ENCODE measurements around the gene EML1.

Gene EML1

GRCh38 chr14:99854831-99855230 lies 61.6 kb downstream of the EML1 start:
- no peak for DNase-seq (ENCODE audit: low spot score)
- TF ChIP-seq, protein P1, sequence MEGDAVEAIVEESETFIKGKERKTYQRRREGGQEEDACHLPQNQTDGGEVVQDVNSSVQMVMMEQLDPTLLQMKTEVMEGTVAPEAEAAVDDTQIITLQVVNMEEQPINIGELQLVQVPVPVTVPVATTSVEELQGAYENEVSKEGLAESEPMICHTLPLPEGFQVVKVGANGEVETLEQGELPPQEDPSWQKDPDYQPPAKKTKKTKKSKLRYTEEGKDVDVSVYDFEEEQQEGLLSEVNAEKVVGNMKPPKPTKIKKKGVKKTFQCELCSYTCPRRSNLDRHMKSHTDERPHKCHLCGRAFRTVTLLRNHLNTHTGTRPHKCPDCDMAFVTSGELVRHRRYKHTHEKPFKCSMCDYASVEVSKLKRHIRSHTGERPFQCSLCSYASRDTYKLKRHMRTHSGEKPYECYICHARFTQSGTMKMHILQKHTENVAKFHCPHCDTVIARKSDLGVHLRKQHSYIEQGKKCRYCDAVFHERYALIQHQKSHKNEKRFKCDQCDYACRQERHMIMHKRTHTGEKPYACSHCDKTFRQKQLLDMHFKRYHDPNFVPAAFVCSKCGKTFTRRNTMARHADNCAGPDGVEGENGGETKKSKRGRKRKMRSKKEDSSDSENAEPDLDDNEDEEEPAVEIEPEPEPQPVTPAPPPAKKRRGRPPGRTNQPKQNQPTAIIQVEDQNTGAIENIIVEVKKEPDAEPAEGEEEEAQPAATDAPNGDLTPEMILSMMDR (IDR thresholded peaks at IDR 0.05; ENCODE audit: extremely low read depth, insufficient read depth, missing control alignments): no peak
- in situ Hi-C loops (cut with MboI; ENCODE audit: low pct_unique_long_range_greater_than_20kb, low sequenced_read_pairs, unreplicated experiment): no loop called here

- TF ChIP-seq, protein P1 (IDR thresholded peaks at IDR 0.05; ENCODE audit: extremely low read depth, insufficient read depth, missing control alignments): no peak
- in situ Hi-C loops (cut with MboI; ENCODE audit: low pct_unique_long_range_greater_than_20kb, low sequenced_read_pairs, unreplicated experiment): no loop called here
- no peak for DNase-seq (ENCODE audit: low spot score)
These were observed 62.1 kb downstream of the EML1 start for GRCh38 chr14:99855271-99855670.

- in situ Hi-C loops (cut with MboI; ENCODE audit: low pct_unique_long_range_greater_than_20kb, low sequenced_read_pairs, unreplicated experiment): no loop called here
- TF ChIP-seq, protein P1 (IDR thresholded peaks at IDR 0.05; ENCODE audit: extremely low read depth, insufficient read depth, missing control alignments): no peak
- no peak for DNase-seq (ENCODE audit: low spot score)
These were observed 64.3 kb downstream of the EML1 start for GRCh38 chr14:99857551-99857950.

DNA sequence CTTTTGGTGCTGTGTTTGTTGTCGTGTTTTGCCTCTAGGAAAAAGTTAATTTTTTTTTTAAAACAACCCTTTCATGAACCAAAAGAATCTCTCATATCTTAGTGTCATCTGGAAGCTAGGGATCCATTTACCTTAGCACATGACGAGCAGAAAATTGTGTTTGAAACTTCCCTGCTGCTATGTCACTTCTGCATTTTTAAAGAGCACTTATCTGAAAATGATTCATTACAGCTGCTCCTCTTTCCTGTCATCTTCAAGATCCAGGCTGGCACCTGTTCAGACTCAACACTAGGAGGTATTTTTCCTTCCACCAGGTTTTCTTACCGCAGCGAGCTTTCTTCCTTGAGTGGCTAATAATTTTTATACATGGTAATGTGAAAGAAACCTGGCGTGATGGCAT lies 67.0 kb downstream of the EML1 start:
- in situ Hi-C loops (cut with MboI; ENCODE audit: low pct_unique_long_range_greater_than_20kb, low sequenced_read_pairs, unreplicated experiment): no loop called here
- TF ChIP-seq, protein P1 (IDR thresholded peaks at IDR 0.05; ENCODE audit: extremely low read depth, insufficient read depth, missing control alignments): no peak
- DNase-seq (ENCODE audit: low spot score): no peak

GRCh38 chr14:99862136-99862535 lies 68.9 kb downstream of the EML1 start:
- in situ Hi-C loops (cut with MboI; ENCODE audit: low pct_unique_long_range_greater_than_20kb, low sequenced_read_pairs, unreplicated experiment): no loop called here
- TF ChIP-seq, protein P1 (IDR thresholded peaks at IDR 0.05; ENCODE audit: extremely low read depth, insufficient read depth, missing control alignments): no peak
- DNase-seq (ENCODE audit: low spot score): no peak

- TF ChIP-seq, protein P1 (IDR thresholded peaks at IDR 0.05; ENCODE audit: extremely low read depth, insufficient read depth, missing control alignments): no peak
- in situ Hi-C loops (cut with MboI; ENCODE audit: low pct_unique_long_range_greater_than_20kb, low sequenced_read_pairs, unreplicated experiment): no loop called here
- DNase-seq (ENCODE audit: low spot score): no peak
These were observed 69.8 kb downstream of the EML1 start for GRCh38 chr14:99863059-99863458.

DNA sequence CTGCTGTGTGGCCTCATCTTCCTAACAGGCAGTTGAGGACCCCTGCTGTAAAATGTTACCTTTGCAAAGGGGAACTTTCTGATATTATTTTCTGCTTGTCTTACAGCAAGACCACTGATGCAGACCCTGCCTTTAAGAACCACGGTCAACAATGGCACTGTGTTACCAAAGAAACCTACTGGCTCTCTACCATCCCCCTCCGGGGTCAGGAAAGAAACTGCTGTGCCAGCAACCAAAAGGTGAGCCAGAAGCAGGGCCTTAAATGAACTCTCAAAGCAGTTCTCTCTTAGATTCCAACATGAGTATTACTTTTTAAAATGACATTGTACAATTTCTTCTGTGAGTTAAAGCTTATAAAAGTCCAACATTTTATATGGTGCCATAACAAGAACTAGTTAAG lies 72.2 kb downstream of the EML1 start:
- no peak for DNase-seq (ENCODE audit: low spot score)
- TF ChIP-seq, protein P1 (IDR thresholded peaks at IDR 0.05; ENCODE audit: extremely low read depth, insufficient read depth, missing control alignments): no peak
- in situ Hi-C loops (cut with MboI; ENCODE audit: low pct_unique_long_range_greater_than_20kb, low sequenced_read_pairs, unreplicated experiment): no loop called here

Measured in GM13977 (cell line).